A673 (cell line): ENCODE measurements around the gene TMED5. TPM values are rescaled to one million over a fixed set of nuclear protein-coding genes. Genes with fewer than 3 reads are reported as not detected.

ENCODE experiments used
- BruUV-seq: library from RNA; stranded (reverse); fragments of 400-500 nt; replicated peaks from 2 replicates; lab custom pipeline; 2021; lab: Mats Ljungman, UMichigan
- CTCF ChIA-PET: fragments of 300-600 bp; sonication (Branson Sonifier 250); formaldehyde crosslinking; loops from one replicate; lab custom pipeline; 2022; ENCODE audit warnings: antibody characterized with exemption; lab: Charles Lee
- POLR2A ChIA-PET: fragments of 300-600 bp; sonication (Branson Sonifier 250); formaldehyde crosslinking; loops from one replicate; lab custom pipeline; 2022; ENCODE audit warnings: antibody characterized with exemption; ENCODE audit not compliant: low non-redundant PET; lab: Charles Lee
- DNase-seq: peaks from one replicate; pipeline ENCODE4 v3.0.0-alpha.2; 2015; ENCODE audit warnings: low spot score
- H3K27ac ChIP-seq: fragments of 200-600 bp; sonication (generic); 2 replicates; pipeline ENCODE4 v1.5.1; 2016; ENCODE audit warnings: mixed run types, low read depth, mild to moderate bottlenecking, mixed read lengths, antibody characterized with exemption, low read length; ENCODE audit not compliant: poor library complexity, severe bottlenecking
- H3K27me3 ChIP-seq: fragments of 200-600 bp; sonication (generic); replicated peaks from 2 replicates; pipeline ENCODE4 v1.6.1; 2017; ENCODE audit warnings: mixed run types, low read depth, mild to moderate bottlenecking, mixed read lengths, antibody characterized with exemption, low read length; ENCODE audit not compliant: insufficient read depth, poor library complexity
- H3K36me3 ChIP-seq: fragments of 200-600 bp; sonication (generic); 2 replicates; pipeline ENCODE4 v1.6.1; 2016; ENCODE audit warnings: mixed run types, mild to moderate bottlenecking, mixed read lengths, antibody characterized with exemption, low read length; ENCODE audit not compliant: insufficient read depth, poor library complexity, severe bottlenecking
- H3K4me1 ChIP-seq: fragments of 200-600 bp; sonication (generic); 2 replicates; pipeline ENCODE4 v1.6.1; 2017; ENCODE audit warnings: mixed run types, mild to moderate bottlenecking, mixed read lengths, antibody characterized with exemption, low read length; ENCODE audit not compliant: insufficient read depth, poor library complexity, severe bottlenecking
- H3K4me3 ChIP-seq: fragments of 200-600 bp; sonication (generic); 2 replicates; pipeline ENCODE4 v1.5.1; 2016; ENCODE audit warnings: low read depth, mixed run types, mild to moderate bottlenecking, mixed read lengths, low read length; ENCODE audit not compliant: poor library complexity, severe bottlenecking
- H3K9me3 ChIP-seq: fragments of 200-600 bp; sonication (generic); 2 replicates; pipeline ENCODE4 v1.6.1; 2016; ENCODE audit warnings: mixed run types, low read depth, mild to moderate bottlenecking, mixed read lengths, antibody characterized with exemption, low read length; ENCODE audit not compliant: poor library complexity, severe bottlenecking
- EZH2 ChIP-seq: fragments of 200-600 bp; sonication (generic); IDR thresholded peaks from 2 replicates; pipeline ENCODE4 v1.6.1; 2017; ENCODE audit warnings: borderline replicate concordance, low read depth, mild to moderate bottlenecking, mixed read lengths, antibody characterized with exemption, low read length; ENCODE audit not compliant: poor library complexity, severe bottlenecking
- intact Hi-C: fragments of 100-400 bp; cut with micrococcal nuclease; formaldehyde crosslinking; loops from one replicate; pipeline ENCODE4 v1.10.0; 2022; ENCODE audit not compliant: unreplicated experiment
- total RNA-seq: library from RNA; stranded (reverse); gene quantifications from 2 replicates; pipeline ENCODE4 v1.2.3, GENCODE V29; 2021
- TF ChIP-seq, protein P1 (sequence below): fragments of 300-800, 200-600 bp; sonication (generic); conservative IDR thresholded peaks from 2 replicates; pipeline ENCODE4 v1.5.1; 2017; ENCODE audit warnings: low read depth, mild to moderate bottlenecking, antibody characterized with exemption, low read length, moderate library complexity, mixed read lengths

The TMED5 gene
- total RNA-seq, 1 experiment from 2014 or later, result 52.6 TPM

DNA sequence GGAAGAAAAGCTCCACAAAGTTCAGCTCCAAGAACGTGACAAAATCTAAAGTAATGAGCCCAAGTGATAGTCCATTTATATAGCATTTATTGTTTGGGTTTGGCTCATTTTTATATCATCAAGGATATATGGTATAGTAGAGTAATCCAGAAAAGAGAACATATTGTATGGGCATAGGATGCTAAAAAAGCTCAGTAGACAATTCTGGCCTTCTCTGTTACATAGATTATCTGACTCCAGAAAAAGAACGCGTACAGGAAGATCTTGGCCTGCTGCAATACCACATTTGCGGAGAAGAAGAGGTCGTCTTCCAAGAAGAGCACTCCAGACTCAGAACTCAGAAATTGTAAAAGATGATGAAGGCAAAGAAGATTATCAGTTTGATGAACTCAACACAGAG lies 43.8 kb downstream of the TMED5 start:
- peaks cover 61% of the 10 kb centered on the region for H3K36me3 ChIP-seq
- ChIA-PET CTCF (no interaction called here), POLR2A (no interaction called here)
- no peaks in the 10 kb centered on the region for H3K9me3 ChIP-seq
- no TSS peak for BruUV-seq
- intact Hi-C loops, result no loop called here
- H3K27ac ChIP-seq, result no peak overlapping the region
- H3K4me1 ChIP-seq, result no peaks in the 10 kb centered on the region
- H3K4me3 ChIP-seq, result no peak overlapping the region
- no peaks in the 10 kb centered on the region for H3K27me3 ChIP-seq
- TF ChIP-seq, protein P1, sequence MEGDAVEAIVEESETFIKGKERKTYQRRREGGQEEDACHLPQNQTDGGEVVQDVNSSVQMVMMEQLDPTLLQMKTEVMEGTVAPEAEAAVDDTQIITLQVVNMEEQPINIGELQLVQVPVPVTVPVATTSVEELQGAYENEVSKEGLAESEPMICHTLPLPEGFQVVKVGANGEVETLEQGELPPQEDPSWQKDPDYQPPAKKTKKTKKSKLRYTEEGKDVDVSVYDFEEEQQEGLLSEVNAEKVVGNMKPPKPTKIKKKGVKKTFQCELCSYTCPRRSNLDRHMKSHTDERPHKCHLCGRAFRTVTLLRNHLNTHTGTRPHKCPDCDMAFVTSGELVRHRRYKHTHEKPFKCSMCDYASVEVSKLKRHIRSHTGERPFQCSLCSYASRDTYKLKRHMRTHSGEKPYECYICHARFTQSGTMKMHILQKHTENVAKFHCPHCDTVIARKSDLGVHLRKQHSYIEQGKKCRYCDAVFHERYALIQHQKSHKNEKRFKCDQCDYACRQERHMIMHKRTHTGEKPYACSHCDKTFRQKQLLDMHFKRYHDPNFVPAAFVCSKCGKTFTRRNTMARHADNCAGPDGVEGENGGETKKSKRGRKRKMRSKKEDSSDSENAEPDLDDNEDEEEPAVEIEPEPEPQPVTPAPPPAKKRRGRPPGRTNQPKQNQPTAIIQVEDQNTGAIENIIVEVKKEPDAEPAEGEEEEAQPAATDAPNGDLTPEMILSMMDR, result no peak
- no peak for TF ChIP-seq EZH2
- DNase-seq, result no peak

DNA sequence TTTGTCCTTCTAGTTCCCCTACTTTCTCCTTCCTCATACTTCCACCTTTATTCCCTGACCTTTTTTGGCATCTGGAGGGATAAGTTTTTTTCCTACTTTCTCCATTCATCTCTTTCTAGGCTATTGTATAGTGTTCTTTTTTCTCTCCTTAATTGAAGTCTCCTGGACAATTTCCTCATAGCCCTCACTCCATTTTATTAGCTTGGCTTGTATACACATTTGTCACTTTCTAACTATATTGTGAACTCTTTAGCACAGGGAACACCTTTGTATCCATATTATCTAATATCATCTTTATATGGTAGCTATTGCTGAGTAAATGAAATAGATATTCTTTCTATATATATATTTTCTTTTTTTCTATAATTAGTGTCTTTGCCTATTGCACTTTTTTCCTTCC lies 47.6 kb downstream of the TMED5 start:
- Histone ChIP-seq H3K4me3 (no peak overlapping the region), H3K27me3 (no peaks in the 10 kb centered on the region), H3K27ac (no peak overlapping the region), H3K4me1 (no peaks in the 10 kb centered on the region), H3K9me3 (no peaks in the 10 kb centered on the region), H3K36me3 (peaks cover 54% of the 10 kb centered on the region)
- no TSS peak for BruUV-seq
- TF ChIP-seq EZH2, result no peak
- TF ChIP-seq, protein P1, result no peak
- POLR2A ChIA-PET, result no interaction called here
- no peak for DNase-seq
- CTCF ChIA-PET, result interaction anchor here (0.6 kb wide), 1 partner anchor 60 kb away, joined by 3 read pairs; no protein-coding TSS in a partner anchor
- intact Hi-C loops, result no loop called here

DNA sequence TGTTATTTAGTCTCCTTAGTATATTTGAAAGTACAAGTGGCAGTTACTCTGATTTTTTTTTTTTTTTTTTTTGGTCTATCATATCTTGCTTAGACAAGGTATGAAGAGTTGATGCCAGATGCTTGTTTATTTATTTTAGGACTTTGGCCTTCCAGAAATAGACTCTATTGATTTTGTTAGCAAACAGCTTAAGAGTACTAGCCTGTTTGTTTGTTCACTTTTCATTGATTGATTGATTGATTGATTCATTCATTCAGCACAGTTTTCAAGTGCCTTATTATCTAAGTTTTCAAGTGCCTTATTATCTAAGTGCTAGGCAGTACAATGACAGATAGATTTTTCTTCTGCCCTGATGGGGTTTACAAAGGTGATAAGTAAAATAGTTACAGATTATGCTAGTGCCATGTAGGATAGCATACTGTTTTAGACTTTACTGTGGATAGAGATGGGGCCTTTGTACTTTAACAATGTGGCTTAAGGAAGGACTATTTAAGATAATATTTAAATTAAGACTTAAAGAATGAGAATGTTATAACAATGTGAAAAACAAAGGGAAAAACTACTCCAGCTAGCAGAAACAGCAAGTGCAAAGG lies 50.6 kb downstream of the TMED5 start:
- POLR2A ChIA-PET, result no interaction called here
- H3K27ac ChIP-seq, result no peak overlapping the region
- no TSS peak for BruUV-seq
- no peaks in the 10 kb centered on the region for H3K9me3 ChIP-seq
- intact Hi-C loops, result no loop called here
- no peaks in the 10 kb centered on the region for H3K27me3 ChIP-seq
- no peak for DNase-seq
- CTCF ChIA-PET, result no interaction called here
- no peak overlapping the region for H3K4me3 ChIP-seq
- no peak for TF ChIP-seq EZH2
- TF ChIP-seq, protein P1, result no peak
- no peaks in the 10 kb centered on the region for H3K4me1 ChIP-seq
- peaks cover 36% of the 10 kb centered on the region for H3K36me3 ChIP-seq
